ENCODE data around the gene MDFIC.

DNA sequence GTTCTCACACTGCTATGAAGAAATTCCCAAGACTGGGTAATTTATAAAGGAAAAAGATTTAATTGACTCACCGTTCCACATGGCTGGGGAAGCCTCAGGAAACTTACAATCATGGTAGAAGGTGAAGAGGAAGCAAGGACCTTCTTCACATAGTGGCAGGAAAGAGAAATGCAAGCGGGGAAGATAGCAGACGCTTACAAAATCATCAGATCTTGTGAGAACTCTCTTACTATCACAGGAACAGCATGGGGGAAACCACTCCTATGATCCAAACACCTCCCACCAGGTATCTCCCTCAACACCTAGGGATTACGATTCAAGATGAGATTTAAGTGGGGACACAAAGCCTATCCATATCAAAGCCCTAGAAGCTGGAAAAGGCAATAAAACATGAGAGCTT lies 130.8 kb downstream of the MDFIC start:
- no peak for TF ChIP-seq POLR2AphosphoS5 (IDR thresholded peaks at IDR 0.05)
- TF ChIP-seq POLR2A (IDR thresholded peaks at IDR 0.05) = no peak
- TF ChIP-seq, protein P1, sequence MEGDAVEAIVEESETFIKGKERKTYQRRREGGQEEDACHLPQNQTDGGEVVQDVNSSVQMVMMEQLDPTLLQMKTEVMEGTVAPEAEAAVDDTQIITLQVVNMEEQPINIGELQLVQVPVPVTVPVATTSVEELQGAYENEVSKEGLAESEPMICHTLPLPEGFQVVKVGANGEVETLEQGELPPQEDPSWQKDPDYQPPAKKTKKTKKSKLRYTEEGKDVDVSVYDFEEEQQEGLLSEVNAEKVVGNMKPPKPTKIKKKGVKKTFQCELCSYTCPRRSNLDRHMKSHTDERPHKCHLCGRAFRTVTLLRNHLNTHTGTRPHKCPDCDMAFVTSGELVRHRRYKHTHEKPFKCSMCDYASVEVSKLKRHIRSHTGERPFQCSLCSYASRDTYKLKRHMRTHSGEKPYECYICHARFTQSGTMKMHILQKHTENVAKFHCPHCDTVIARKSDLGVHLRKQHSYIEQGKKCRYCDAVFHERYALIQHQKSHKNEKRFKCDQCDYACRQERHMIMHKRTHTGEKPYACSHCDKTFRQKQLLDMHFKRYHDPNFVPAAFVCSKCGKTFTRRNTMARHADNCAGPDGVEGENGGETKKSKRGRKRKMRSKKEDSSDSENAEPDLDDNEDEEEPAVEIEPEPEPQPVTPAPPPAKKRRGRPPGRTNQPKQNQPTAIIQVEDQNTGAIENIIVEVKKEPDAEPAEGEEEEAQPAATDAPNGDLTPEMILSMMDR (IDR thresholded peaks at IDR 0.05) = no peak

All from upper lobe of left lung (tissue), 4 donors.